NB4 (cell line): ENCODE results near the gene SLC35B2.
A peak's percentile ranks its signal among the peaks of the same experiment; 100 is the strongest.

Source experiments
- DNase-seq: peaks from one replicate; pipeline ENCODE4 v3.0.0; 2010; ENCODE audit warnings: low read depth
- H3K4me3 ChIP-seq: one replicate; pipeline ENCODE4 v1.5.1; 2011; ENCODE audit warnings: mild to moderate bottlenecking, low read depth, low read length, moderate library complexity
- MYC ChIP-seq: IDR thresholded peaks from 2 replicates; pipeline ENCODE4 v1.6.1; 2011; ENCODE audit warnings: low read depth, low read length
- POLR2A ChIP-seq: IDR thresholded peaks from 2 replicates; pipeline ENCODE4 v1.6.1; 2011; ENCODE audit warnings: mild to moderate bottlenecking; ENCODE audit not compliant: insufficient read length; ENCODE audit errors: extremely low read depth
- TF ChIP-seq, protein P1 (sequence below): IDR thresholded peaks from 2 replicates; pipeline ENCODE4 v1.6.1; 2011; ENCODE audit warnings: low read depth, low read length
- TF ChIP-seq, protein P2 (sequence below): IDR thresholded peaks from one replicate; pipeline ENCODE4 v1.5.1; 2012; ENCODE audit warnings: low read depth, low read length

SLC35B2 gene

DNA sequence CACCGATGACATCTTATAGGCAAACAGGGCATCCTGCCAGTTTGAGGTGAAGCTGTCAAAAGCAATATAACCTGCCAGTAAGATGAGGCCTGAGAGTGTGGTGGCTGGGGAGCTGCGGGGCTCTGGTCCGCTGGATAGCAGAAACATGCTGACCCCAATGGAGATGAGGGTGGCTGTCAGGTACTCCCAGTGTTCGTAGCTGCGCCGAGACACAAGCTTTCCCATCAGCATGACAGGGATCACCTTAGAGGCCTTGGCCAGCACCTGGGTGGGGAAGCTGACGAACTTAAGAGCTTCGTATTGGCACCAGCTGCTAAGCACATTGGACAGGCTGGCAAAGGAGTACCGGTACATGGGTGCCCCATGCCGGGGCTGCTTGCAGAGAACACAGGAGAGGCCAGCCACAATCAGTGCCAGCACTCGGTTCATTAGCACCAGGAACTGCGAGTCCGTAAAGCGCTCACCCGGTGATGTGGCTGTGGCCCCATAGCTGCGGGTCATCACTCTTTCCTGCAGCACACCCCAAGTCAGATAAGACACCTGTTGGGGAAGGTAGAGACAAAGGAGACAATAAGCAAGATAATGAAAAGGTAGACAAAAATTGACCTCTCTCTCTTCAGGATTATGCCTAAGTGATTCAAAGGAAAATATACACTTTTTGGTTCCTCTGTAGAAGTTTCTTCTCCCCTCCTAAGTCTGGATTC lies 2.1 kb downstream of the SLC35B2 start:
- H3K4me3 ChIP-seq: peak overlapping the region; percentile 83
- DNase-seq: peak; percentile 47
- TF ChIP-seq POLR2A: peak; percentile 11
- TF ChIP-seq, protein P1, sequence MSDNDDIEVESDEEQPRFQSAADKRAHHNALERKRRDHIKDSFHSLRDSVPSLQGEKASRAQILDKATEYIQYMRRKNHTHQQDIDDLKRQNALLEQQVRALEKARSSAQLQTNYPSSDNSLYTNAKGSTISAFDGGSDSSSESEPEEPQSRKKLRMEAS: no peak

DNA sequence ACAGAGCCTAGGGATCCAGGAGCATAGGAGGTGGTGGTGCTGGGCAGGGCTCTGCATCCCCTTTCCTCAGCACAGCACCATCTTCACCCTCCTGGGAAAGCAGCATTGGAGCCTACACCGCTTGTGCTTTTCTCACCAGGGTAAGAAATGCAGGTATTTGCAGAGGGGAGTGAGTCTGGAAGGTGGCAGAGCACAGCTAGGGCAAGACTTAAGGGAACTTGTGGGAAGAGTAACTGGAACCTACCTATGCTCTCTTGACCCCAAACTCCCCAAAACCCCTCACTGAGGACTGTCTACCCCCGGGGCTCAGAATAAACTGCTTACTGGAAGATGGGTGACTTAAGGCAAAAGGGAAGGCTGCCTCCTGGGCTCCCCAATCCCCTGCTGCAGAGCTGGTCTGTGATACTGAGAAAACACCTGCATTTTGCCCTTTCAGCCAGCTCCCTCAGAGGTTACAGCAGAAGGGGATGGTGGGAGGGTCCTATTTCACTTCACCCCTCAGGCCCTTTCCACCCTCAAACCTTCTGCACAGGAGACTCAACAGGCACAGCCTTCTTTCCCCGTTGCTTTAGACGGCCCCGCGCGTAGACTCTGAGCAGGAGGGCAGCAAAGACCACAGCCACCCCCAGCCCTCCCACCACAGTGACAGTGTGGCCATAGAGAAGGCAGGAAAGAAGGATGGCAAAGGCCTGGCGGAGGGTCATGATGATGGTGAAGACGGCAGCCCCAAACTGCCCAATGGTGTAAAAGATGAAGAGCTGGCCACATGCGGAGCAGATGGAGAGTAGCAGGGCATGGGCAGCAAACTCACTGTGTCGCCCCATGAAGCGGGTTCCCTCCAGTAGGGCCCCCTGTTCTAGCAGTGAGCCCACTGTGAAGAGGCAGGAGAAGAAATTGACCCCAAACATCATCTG lies 2.9 kb downstream of the SLC35B2 start:
- TF ChIP-seq, protein P2, sequence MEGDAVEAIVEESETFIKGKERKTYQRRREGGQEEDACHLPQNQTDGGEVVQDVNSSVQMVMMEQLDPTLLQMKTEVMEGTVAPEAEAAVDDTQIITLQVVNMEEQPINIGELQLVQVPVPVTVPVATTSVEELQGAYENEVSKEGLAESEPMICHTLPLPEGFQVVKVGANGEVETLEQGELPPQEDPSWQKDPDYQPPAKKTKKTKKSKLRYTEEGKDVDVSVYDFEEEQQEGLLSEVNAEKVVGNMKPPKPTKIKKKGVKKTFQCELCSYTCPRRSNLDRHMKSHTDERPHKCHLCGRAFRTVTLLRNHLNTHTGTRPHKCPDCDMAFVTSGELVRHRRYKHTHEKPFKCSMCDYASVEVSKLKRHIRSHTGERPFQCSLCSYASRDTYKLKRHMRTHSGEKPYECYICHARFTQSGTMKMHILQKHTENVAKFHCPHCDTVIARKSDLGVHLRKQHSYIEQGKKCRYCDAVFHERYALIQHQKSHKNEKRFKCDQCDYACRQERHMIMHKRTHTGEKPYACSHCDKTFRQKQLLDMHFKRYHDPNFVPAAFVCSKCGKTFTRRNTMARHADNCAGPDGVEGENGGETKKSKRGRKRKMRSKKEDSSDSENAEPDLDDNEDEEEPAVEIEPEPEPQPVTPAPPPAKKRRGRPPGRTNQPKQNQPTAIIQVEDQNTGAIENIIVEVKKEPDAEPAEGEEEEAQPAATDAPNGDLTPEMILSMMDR: no peak
- peak; percentile 45 for DNase-seq
- H3K4me3 ChIP-seq: no peak overlapping the region

DNA sequence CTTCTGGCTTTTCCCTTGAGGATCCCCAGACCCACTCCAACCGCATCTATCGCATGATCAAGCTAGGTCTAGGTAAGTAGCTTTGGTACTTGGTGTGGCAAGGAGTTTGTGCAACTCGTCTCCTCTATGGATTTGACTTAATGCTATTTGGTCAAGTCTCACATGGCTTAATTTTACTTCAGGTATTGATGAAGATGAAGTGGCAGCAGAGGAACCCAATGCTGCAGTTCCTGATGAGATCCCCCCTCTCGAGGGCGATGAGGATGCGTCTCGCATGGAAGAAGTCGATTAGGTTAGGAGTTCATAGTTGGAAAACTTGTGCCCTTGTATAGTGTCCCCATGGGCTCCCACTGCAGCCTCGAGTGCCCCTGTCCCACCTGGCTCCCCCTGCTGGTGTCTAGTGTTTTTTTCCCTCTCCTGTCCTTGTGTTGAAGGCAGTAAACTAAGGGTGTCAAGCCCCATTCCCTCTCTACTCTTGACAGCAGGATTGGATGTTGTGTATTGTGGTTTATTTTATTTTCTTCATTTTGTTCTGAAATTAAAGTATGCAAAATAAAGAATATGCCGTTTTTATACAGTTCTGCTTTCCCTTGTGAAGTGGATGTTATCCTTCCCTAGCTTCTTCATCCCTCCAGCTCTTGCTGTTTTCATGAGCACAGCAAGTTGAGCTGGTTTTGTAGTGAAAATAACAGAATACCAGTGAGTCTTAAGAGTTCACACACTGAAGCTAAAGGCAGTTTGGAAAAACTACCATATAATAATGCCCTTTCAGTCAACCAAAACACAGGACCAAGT lies 3.8 kb downstream of the SLC35B2 start:
- peak; percentile 79 for DNase-seq
- TF ChIP-seq MYC: no peak
- TF ChIP-seq, protein P2: peak; percentile 73
- no peak overlapping the region for H3K4me3 ChIP-seq

DNA sequence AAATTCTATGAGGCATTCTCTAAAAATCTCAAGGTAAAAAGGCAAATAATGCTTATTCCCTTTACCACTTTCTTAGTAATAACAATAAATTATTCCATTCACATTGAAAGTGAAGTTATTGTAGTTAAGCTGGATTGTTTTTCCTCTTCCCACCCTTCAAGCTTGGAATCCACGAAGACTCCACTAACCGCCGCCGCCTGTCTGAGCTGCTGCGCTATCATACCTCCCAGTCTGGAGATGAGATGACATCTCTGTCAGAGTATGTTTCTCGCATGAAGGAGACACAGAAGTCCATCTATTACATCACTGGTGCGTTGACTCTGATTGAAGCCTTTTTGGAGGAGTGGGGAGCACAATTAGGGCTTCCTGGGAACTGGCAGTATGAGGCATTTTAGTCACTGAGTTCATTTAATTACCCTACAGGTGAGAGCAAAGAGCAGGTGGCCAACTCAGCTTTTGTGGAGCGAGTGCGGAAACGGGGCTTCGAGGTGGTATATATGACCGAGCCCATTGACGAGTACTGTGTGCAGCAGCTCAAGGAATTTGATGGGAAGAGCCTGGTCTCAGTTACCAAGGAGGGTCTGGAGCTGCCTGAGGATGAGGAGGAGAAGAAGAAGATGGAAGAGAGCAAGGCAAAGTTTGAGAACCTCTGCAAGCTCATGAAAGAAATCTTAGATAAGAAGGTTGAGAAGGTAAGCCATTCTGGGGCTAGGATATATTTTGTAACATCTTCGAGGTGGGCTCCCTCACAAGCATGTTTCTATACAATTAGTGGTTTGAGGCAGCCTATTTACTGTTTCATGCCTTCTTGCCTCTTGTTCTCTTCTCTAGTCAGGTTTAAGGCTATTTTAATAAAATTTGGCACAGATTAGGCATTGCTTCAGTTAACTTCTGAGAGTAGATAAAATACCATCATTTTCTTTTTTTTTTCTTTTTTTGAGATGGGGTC lies 5.5 kb downstream of the SLC35B2 start:
- no peak for TF ChIP-seq MYC
- TF ChIP-seq, protein P1: no peak
- TF ChIP-seq POLR2A: no peak
- TF ChIP-seq, protein P2: no peak
- no peak overlapping the region for H3K4me3 ChIP-seq
- no peak for DNase-seq

DNA sequence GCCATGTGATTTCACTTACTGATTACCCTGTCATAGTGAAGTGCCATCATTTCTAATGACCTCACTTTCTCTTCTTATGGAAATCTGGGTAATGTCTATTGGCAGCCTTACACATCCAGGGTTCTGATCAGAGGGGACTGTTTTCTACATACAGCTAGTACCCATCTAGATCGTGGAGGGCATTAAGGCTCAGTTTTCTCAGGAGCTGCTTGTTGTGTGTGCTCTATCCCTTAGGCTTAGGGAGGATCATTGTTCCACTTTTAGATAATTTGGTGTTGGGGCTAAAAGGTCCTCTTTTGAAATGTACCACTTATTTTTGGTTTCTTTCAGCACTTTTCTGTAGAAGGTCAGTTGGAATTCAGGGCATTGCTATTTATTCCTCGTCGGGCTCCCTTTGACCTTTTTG lies 6.6 kb downstream of the SLC35B2 start:
- TF ChIP-seq POLR2A (no peak), MYC (no peak)
- TF ChIP-seq, protein P2: no peak
- TF ChIP-seq, protein P1: no peak
- DNase-seq: no peak
- H3K4me3 ChIP-seq: peak overlapping the region; percentile 34
